AG08396 (cell line): Measurements from ENCODE around the gene CHST15.

ENCODE experiments used
- DNase-seq: peaks from one replicate; pipeline ENCODE4 v3.0.0; 2012; ENCODE audit warnings: low spot score, mixed read lengths

Gene CHST15

DNA sequence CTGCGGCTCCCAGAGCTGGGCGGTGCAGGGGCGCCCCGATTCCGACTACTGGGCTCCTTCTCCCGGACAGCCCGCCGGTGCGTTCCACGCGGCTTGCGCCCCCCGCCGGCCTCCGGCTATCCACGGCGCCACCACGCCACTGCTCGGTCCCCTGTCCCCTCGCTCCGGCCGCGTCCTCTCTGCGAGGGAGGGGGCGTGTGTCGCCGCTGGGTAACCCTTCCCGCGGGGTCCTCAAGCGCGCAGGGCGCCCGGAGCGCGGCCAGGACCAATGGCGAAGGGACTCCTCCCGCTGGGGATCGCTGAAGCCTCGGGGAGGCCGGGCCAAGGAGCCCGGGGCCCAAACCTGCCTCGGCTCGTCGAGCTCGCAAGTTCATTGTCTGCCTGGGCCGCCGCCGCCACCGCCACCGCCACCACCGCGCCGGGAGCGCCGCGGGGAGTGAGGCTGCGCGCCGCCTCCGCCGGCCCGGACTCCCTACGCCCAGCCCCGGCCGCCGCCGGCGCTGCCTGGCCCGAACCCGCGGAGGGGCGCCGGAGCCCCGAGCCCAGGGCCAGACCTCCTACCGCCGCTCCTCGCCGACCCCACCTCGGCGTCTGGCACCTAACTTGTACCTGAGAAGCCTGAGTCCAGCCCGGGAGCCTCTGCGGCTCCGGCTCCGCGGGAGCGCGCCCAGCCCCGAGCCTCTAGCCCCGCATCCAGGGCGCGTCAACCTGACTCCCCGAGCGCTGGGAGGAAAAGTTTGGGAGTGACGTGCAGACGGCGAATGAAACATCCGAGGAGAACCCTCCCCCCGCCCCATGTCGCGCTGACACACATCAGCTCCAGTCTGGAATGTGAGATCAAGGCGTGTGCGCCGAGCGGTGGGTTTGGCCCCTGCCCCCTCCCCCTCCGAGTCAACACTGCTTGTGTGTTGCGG lies at the start of gene CHST15:
CHST15 (minus strand) TSS at position 739 of the 914 bp plus-strand sequence. CDS start 47,386 bp downstream, outside the sequence.
- peak; percentile 85 for DNase-seq

DNA sequence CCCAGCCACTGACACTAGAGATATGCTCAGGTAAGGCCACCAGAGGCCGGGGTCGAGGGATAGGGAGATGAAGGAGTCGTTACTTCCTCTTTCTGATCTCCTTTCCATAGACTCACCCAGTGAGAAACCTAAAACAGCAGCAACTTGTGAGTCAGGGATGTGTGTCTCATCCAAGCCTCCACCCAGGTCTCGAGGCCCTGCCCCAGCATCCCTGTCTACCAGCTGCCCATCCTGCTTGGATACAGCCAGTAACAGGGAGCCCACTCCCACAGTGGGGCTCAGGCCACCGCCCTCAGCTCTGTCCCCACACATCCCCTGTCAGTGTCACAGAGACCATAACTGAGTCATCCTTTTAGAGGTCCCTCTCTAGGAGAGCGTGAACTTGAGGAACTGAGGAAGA lies 49.6 kb upstream of the CHST15 start:
- DNase-seq, result no peak

- no peak for DNase-seq
Measured at GRCh38 chr10:124142006-124142739, 48.8 kb upstream of the CHST15 start.

DNA sequence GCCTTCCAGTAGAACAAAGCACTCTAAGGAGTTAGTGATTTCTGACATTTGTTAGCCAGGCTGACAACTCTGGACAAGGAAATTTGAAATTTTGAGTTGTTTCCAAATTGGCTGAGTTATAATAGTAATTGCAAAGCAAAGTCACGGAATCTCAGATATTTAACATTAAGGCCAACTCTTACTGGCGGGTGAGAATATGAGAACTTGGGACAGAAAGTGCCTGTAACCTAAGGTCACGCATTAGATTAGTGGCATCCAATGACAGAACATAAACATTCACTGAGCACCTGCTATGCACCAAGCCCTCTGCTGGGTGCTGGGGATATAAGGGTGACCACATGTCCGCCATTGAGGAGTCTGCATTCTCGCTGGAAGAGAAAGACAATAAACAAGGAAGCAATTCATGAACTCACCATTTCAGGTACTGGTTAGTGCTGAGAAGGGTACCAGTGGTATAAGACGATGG lies 45.5 kb upstream of the CHST15 start:
- DNase-seq, result no peak

DNA sequence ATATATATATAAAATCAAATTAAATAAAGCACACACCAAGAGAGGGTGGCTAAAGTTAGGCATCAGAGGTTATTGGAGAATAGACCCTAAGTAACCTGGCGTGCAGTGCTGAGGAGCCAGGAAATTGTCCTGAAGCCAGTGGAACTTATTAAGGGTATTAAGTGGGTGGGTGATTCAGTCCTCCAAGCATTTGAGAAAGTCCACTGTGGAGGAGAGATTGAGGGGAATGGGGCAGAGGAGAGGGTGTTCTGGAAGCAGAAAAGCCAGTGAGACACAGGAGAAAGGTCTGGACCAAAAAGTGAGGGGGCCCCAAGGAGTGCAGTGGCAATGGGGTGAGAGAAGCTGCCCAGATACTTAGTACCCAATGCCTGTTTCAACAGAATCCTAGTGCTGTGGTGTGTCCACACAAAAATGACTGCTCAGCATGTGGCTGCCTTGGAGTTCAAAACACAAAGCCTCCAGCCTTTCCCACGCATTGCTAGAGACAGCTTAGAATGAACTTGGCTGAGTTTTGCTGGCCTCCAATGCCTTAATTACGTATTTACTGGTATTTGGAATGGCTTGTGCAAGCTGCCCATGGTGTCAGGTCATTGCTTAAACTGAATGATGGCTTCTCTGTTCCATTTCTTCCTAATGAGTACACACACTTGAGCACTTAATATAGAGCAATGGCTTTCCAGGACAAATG lies 44.9 kb upstream of the CHST15 start:
- no peak for DNase-seq

- DNase-seq, result no peak
Measured at GRCh38 chr10:124134251-124134893, 41.0 kb upstream of the CHST15 start.

- no peak for DNase-seq
Measured at GRCh38 chr10:124132876-124133275, 39.5 kb upstream of the CHST15 start.

DNA sequence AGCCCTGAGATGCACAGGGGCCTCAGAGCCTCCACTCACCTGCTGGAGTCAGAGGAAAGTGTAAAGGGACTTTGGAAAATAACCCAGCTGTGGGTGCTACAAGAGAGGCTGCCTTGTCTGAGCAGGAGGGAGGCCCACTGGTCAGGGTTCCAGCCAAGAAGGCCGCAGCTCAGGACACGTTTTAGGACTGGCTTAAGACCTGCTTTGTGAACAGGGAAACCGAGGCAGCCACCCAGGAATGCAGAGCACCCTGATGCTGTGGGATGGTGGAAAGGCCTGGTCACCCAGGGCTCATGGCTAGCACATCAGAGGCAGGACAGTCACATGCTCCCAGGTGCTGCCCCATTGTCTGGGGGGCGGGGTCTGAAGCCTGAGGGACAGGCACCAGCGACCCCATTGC lies 38.9 kb upstream of the CHST15 start:
- no peak for DNase-seq

- no peak for DNase-seq
Measured at GRCh38 chr10:124131172-124131571, 37.8 kb upstream of the CHST15 start.

DNA sequence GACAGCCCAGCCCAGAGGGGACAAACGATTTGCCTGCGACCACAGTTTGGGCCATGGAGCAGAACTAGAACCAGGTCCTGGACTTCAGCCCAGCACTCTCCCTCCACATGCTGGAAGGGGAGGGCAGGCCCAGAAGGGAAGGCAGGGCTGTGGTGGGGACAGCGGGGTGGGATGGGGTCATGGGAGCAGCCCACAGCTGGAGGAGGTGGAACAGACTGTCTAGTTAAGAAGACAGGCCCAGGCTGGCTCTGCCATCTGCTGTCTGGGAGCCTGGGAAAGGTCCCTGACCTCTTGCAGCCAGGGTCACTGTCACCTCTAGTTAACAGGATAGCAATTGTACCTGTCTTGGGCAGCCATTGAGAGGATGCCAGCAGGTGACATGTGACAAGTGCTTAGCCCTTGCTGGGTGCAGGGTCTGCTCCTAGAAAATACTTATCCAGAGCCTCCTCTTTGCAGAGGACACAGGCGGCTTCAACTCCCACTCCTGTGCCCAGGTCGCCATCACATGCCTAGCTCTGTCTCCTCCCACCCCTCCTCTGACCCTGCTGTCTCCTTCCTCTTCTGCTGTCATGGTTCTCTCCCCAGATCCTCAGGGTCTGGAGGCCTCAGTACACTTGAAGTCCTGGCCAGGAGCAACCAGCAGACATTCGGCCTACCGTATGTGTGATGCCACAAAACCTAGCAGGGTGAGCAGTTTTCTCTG lies 37.0 kb upstream of the CHST15 start:
- DNase-seq, result no peak

DNA sequence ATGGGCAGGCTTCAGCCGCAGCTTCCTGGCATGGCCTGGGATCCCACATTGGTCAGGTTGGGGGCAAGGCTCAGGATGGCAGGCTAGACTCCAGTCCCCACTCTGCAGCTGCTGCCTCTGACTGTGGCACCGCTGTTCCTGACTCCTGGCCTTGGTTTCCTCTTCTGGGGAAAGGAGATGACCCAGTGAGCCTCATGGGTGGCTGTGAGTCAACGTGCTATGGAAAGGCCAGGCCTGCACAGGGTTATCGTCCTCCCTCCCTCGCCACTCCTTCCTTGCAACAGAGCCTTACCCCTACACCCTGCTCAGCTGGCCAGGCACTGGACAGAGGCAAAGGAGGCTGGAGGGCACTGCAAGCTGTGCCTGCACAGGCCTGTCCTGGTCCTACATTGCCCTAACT lies 36.1 kb upstream of the CHST15 start:
- DNase-seq, result no peak

DNA sequence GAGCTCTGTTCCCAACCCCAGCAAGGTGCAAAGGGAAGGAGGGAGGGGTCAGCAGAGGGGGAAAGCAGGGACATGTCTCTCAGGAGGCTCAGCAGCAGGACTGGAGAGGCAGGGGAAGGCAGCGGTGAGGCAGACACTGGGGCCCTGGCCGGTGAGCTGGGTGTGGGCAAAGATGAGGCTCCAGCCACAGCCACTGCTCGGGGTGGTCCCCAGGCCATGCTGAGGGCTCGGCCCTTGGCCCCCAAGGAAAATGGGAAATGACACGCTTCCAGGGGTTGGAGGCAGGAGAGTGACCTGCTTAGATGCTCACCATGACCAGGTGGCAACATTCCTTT lies 35.4 kb upstream of the CHST15 start:
- no peak for DNase-seq

DNA sequence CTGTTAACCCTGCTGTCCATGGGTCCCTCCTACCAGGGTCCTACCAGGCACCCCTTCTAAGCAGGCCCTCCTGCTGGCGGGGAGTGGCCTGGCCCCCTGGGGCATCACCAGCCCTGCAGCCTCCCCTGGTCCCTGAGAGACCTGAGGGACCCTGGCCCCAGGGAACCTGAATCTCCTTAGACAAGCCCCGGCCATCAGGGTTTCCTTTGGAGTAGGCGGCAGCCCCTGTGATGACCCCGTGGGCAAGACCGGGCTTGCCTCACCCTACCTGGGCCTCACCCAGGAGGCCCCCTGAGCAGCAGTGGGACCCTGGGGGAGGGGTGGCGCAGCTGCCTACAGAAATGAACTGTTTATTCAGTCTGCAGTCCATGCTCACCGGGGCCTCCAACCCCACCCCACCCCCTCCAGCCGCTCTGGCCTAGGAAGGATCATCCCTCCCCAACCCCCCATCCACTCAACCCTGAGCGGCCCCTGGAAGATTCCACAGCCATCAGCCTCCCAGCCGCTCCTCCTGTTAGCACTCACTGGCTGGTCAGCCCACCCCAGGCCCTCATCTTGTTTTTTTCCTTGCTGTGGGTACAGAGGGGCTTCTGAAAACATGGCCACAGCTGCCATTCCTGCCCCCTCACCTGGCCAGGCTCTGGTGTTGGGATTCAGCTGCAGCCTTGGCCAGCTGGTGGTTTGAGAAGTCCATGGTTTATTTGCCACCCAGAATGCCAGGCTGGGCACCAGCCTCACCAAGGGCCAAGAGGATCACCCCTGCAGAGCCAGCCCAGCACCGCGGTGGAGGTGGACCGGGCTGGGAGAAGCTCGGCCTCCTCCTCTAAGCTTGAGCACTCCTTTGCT lies 34.8 kb upstream of the CHST15 start:
- no peak for DNase-seq

- DNase-seq, result no peak
Measured at GRCh38 chr10:124127563-124127962, 34.2 kb upstream of the CHST15 start.

GRCh38 chr10:124126983-124127385 lies 33.6 kb upstream of the CHST15 start:
- no peak for DNase-seq

GRCh38 chr10:124126145-124126982 lies 33.0 kb upstream of the CHST15 start:
- DNase-seq, result no peak

DNA sequence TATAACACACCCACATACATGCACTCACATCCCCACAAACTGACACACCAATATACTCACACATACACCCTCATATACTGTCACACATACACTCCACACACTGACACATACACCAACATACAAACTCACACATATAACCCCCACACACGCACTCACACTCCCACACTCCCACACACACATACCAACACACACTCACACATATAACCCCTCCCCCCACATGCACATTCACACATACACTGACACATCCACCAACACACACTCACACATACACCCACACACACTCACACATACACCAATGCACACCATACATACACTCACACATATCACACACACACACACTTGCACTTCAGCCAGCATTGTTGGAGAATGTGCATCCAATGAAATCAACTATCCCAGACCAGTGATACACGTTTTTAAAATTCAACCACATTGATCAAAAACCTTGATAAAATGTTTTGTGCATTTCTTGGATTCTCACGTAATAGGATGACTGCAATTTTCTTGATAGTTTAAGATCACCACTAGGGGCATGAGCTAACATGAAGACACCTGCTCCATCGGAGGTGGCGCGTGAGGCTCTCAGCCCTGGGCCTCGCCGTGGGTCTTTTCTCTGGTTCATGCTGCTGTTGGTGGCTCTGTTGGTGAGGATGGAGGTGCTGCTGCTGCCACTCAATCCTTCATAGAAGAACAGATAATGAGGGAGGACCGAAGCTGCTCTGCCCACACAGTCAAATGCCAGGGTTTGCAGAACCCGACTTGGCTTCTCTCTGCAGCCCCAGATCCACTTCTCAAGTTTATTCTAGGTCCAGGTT lies 32.1 kb upstream of the CHST15 start:
- no peak for DNase-seq

GRCh38 chr10:124124769-124125161 lies 31.4 kb upstream of the CHST15 start:
- no peak for DNase-seq
